Measurements from ENCODE around the gene UGT1A3. TPM values are rescaled to one million over a fixed set of nuclear protein-coding genes. Genes with fewer than 3 reads are reported as not detected.

The UGT1A3 gene
- total and polyA plus RNA-seq, 10 of the 15 experiments (the other 5 are each of a cell fraction or from before 2014, with no cell fraction given) = not detected

- TF ChIP-seq EP300 (IDR thresholded peaks at IDR 0.05; ENCODE audit: borderline replicate concordance in 1 of 2, control insufficient read depth in 1 of 2, low read depth in 2 of 2, low read length in 2 of 2) = no peak
- no peak for TF ChIP-seq ETV6 (conservative IDR thresholded peaks at IDR 0.05 in 1 of 2, IDR thresholded peaks at IDR 0.05 in 1 of 2; ENCODE audit: borderline replicate concordance in 1 of 2, low read depth in 1 of 2)
- no peak for TF ChIP-seq PAX8 (IDR thresholded peaks at IDR 0.05)
Measured at GRCh38 chr2:233816334-233816733, 87.5 kb downstream of the UGT1A3 start (continued).

- no peaks in the 10 kb centered on the region for H3K79me2 ChIP-seq (ENCODE audit: control insufficient read depth, insufficient read depth, low read length)
- H3K9me3 ChIP-seq (replicated peaks; ENCODE audit: control insufficient read depth, insufficient read depth, low read length) = no peaks in the 10 kb centered on the region
- H3K4me1 ChIP-seq (ENCODE audit: control insufficient read depth, insufficient read depth, low read length) = no peaks in the 10 kb centered on the region
- no peaks in the 10 kb centered on the region for H4K20me1 ChIP-seq (ENCODE audit: control insufficient read depth, insufficient read depth)
- no peak overlapping the region for H3K27ac ChIP-seq (ENCODE audit: control insufficient read depth, insufficient read depth)
- ChIA-PET RAD21 (ENCODE audit: unreplicated experiment) (no interaction called here), CTCF (no interaction called here), POLR2A (interaction anchor here (0.6 kb wide), 1 partner anchor 124 kb away, joined by 4 read pairs; no protein-coding TSS in a partner anchor), SMC1A (ENCODE audit: uncharacterized antibody, unreplicated experiment) (no interaction called here)
- TF ChIP-seq ZNF24 (IDR thresholded peaks at IDR 0.05) = no peak
- no peak for TF ChIP-seq IRF4 (IDR thresholded peaks at IDR 0.05; ENCODE audit: low read depth, low read length)
- TF ChIP-seq SMAD5 (IDR thresholded peaks at IDR 0.05; ENCODE audit: low read depth) = no peak
- no peak for TF ChIP-seq ZNF217 (IDR thresholded peaks at IDR 0.05)
- TF ChIP-seq SMARCA5 (IDR thresholded peaks at IDR 0.05) = no peak
- H3K36me3 ChIP-seq (ENCODE audit: control insufficient read depth in 2 of 2, insufficient read depth in 2 of 2, low read length in 1 of 2) = no peaks in the 10 kb centered on the region
- no peak overlapping the region for H2AFZ ChIP-seq (ENCODE audit: control insufficient read depth, low read depth, low read length)
- BruUV-seq (replicated peaks) = no TSS peak
- H3K4me2 ChIP-seq (ENCODE audit: control insufficient read depth, insufficient read depth) = no peak overlapping the region
- H3K9ac ChIP-seq (ENCODE audit: control insufficient read depth, insufficient read depth, low read length) = no peak overlapping the region
- in situ Hi-C loops (cut with MboI) (no loop called here), intact Hi-C loops (cut with micrococcal nuclease; ENCODE audit: unreplicated experiment) (no loop called here)
- no peak for DNase-seq (ENCODE audit: low read depth, low spot score)
- ATAC-seq = no peak
- no peak overlapping the region for H3K4me3 ChIP-seq
- WGBS (ENCODE audit: insufficient coverage, insufficient replicate concordance, low lambda C conversion rate, missing lambda C conversion rate) = 54% methylated on average over 4 of the region's 4 CpGs
- no peaks in the 10 kb centered on the region; a peak in 3 of 4 replicates for H3K27me3 ChIP-seq (replicated peaks in 1 of 2; ENCODE audit: control insufficient read depth in 2 of 2, insufficient read depth in 2 of 2, low read length in 1 of 2)
- no peak for FAIRE-seq
Measured at GRCh38 chr2:233816771-233817170, 87.9 kb downstream of the UGT1A3 start.

All from GM12878 (cell line).